ENCODE results near the gene CDKN2A. TPM values are rescaled to one million over a fixed set of nuclear protein-coding genes. Genes with fewer than 3 reads are reported as not detected.

CDKN2A gene
- total and polyA plus RNA-seq, 2 donors (not counting 3 experiments of a cell fraction or from before 2014, with no cell fraction given) = 8.5 to 10.7 TPM

DNA sequence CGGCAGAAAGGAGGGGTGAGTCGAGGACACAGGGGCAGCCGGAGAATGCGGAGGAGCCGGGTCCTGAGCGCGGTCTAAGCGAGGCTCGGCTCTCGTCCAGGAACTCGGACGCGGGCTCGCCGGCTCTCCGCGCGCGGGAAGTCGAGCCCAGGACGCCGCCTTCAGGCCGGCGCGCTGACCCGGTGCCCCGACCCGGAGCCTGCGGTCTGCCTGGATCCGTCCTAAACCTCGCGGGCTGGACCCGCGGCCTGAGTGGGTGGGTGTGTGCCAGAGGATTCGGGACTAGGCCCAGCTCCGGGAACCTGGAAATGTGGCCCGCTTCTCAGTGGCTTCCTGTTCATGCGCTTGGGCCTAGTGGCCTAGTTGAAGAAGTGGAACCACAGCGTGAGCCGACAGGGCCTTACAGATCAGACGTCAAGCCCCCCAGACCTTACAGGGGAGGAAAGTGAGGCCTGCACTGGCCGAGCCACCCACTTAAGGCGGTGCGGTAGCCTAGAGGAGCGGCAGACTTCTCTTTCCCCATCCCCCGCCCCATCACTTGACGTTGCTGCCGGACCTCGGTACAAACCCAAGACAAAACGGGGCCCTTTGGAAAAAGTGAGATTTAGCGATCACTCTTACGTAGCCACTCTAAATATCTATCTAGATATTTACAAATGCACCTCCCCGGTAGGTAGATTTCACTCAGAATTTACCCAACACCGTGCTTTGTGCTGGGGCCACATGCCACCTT, 1.6 kb upstream of the CDKN2A start:
- CTCF ChIA-PET = interaction anchor here (1.4 to 4.7 kb wide), 6 partner anchors 12 to 249 kb away, joined by 4 to 68 read pairs (median 14); partner anchors contain the start of gene CDKN2B
- no TSS peak for BruUV-seq (replicated peaks)
- no peaks in the 10 kb centered on the region for H3K9me3 ChIP-seq (replicated peaks; ENCODE audit: control insufficient read depth, insufficient read depth, low read length)

More for the DNA sequence above, 1.6 kb upstream of the CDKN2A start:
- DNase-seq (ENCODE audit: low read depth, low spot score) (peak; percentile 64), FAIRE-seq (peak; percentile 69)
- H4K20me1 ChIP-seq (replicated peaks; ENCODE audit: control insufficient read depth, extremely low read depth, insufficient read depth, low read length) = no peaks in the 10 kb centered on the region
- intact Hi-C loops (cut with micrococcal nuclease) = loop anchor here (1.0 kb wide), 2 partner anchors 13 to 182 kb away; partner anchors contain the start of gene CDKN2B
- POLR2A ChIA-PET = interaction anchor here (1.5 kb wide), 1 partner anchor 13 kb away, joined by 8 read pairs; the partner anchor contains the start of gene CDKN2B
- peak overlapping the region; percentile 80 for H3K4me2 ChIP-seq (ENCODE audit: insufficient read depth, low read length)
- H3K4me3 ChIP-seq (replicated peaks in 1 of 3; ENCODE audit: insufficient read depth in 1 of 3, low read depth in 1 of 3, low read length in 3 of 3) = peak overlapping the region; percentile 64 to 97 (median 94)
- peaks cover 7% of the 10 kb centered on the region for H3K4me1 ChIP-seq (ENCODE audit: control insufficient read depth, extremely low read depth, insufficient read depth, low read length)
- no peaks in the 10 kb centered on the region for H3K79me2 ChIP-seq (ENCODE audit: control insufficient read depth, insufficient read depth, low read length)
- dilution Hi-C loops (cut with MboI; ENCODE audit: extremely low pct_ligation_motif_present, low sequenced_read_pairs) = no loop called here
- H3K9me1 ChIP-seq (replicated peaks; ENCODE audit: control insufficient read depth, extremely low read depth, insufficient read depth, low read length) = no peaks in the 10 kb centered on the region
- H3K27me3 ChIP-seq (ENCODE audit: control insufficient read depth in 2 of 2, insufficient read depth in 2 of 2, low read length in 2 of 2) = no peaks in the 10 kb centered on the region
- H2AFZ ChIP-seq (ENCODE audit: low read depth, low read length) = peak overlapping the region; percentile 97
- peak overlapping the region; percentile 75 for H3K27ac ChIP-seq (ENCODE audit: insufficient read depth, low read depth, low read length)
- peak overlapping the region; percentile 85 for H3K9ac ChIP-seq (replicated peaks; ENCODE audit: extremely low read depth, insufficient read depth, low read length)
- TF ChIP-seq, protein P1, sequence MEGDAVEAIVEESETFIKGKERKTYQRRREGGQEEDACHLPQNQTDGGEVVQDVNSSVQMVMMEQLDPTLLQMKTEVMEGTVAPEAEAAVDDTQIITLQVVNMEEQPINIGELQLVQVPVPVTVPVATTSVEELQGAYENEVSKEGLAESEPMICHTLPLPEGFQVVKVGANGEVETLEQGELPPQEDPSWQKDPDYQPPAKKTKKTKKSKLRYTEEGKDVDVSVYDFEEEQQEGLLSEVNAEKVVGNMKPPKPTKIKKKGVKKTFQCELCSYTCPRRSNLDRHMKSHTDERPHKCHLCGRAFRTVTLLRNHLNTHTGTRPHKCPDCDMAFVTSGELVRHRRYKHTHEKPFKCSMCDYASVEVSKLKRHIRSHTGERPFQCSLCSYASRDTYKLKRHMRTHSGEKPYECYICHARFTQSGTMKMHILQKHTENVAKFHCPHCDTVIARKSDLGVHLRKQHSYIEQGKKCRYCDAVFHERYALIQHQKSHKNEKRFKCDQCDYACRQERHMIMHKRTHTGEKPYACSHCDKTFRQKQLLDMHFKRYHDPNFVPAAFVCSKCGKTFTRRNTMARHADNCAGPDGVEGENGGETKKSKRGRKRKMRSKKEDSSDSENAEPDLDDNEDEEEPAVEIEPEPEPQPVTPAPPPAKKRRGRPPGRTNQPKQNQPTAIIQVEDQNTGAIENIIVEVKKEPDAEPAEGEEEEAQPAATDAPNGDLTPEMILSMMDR (IDR thresholded peaks at IDR 0.05; ENCODE audit: extremely low read depth in 1 of 2, insufficient read depth in 1 of 2, low read depth in 1 of 2, low read length in 2 of 2) = peak; percentile 23 to 43
- peak; percentile 29 for TF ChIP-seq POLR2AphosphoS5 (IDR thresholded peaks at IDR 0.05; ENCODE audit: insufficient read depth, low read depth, low read length)
- TF ChIP-seq, protein P2, sequence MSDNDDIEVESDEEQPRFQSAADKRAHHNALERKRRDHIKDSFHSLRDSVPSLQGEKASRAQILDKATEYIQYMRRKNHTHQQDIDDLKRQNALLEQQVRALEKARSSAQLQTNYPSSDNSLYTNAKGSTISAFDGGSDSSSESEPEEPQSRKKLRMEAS (IDR thresholded peaks at IDR 0.05; ENCODE audit: insufficient read depth, insufficient read length) = no peak
- no peaks in the 10 kb centered on the region for H3K36me3 ChIP-seq (ENCODE audit: control insufficient read depth in 2 of 2, extremely low read depth in 1 of 2, insufficient read depth in 2 of 2, low read length in 2 of 2)

Data from endothelial cell of umbilical vein (primary cell).